Gastrocnemius medialis (tissue), 4 donors: ENCODE measurements around the gene CAPN2. TPM values are rescaled to one million over a fixed set of nuclear protein-coding genes. Genes with fewer than 3 reads are reported as not detected.
"Not testable (repeated sequence)": the region's sequence is repeated elsewhere in the genome, so short reads cannot be mapped to it uniquely, and the experiment has no call there.

ENCODE experiments used
- ATAC-seq, 2 donors: fragments of 150-250 bp; one replicate each; pipeline ENCODE4 v1.9.1; 2016
- DNase-seq, 2 donors: peaks; one replicate each; pipeline ENCODE4 v3.0.0-alpha.2; 2019
- H3K27ac ChIP-seq, 4 donors: fragments of 200-600 bp; sonication (generic); 1 replicate in 1 of 4; 2 replicates in 3 of 4; pipeline ENCODE4 v1.5.1; 2016 to 2018; ENCODE audit warnings: mild to moderate bottlenecking in 2 of 4, moderate library complexity in 1 of 4
- H3K27me3 ChIP-seq, 3 donors: fragments of 200-600 bp; sonication (generic) in 2 of 3; 1 replicate in 1 of 3; 2 replicates in 2 of 3; pipeline versions ENCODE4 v1.5.1 to v1.6.0; 2016 to 2019; ENCODE audit warnings: mild to moderate bottlenecking in 1 of 3, moderate library complexity in 1 of 3
- H3K36me3 ChIP-seq, 2 donors: fragments of 200-600 bp; sonication (generic) in 1 of 2; one replicate each; pipeline ENCODE4 v1.5.1; 2017 to 2018
- H3K4me1 ChIP-seq, 2 donors: fragments of 200-600 bp; sonication (generic) in 1 of 2; one replicate each; pipeline ENCODE4 v1.5.1; 2016 to 2017; ENCODE audit warnings: mild to moderate bottlenecking in 2 of 2
- H3K4me3 ChIP-seq, 4 donors: fragments of 200-600 bp; sonication (generic) in 3 of 4; 1 replicate in 1 of 4; 2 replicates in 3 of 4; pipeline ENCODE4 v1.5.1; 2016 to 2019; ENCODE audit warnings: mild to moderate bottlenecking in 2 of 4
- H3K9me3 ChIP-seq, 3 donors: fragments of 200-600 bp; sonication (generic) in 2 of 3; 1 replicate in 1 of 3; 2 replicates in 2 of 3; pipeline ENCODE4 v1.5.1; 2016 to 2019
- POLR2A ChIP-seq, 2 donors: fragments of 450-650 bp; IDR thresholded peaks; one replicate each; pipeline ENCODE4 v1.6.1; 2017; ENCODE audit warnings: antibody characterized with exemption in 2 of 2, mild to moderate bottlenecking in 2 of 2, moderate library complexity in 2 of 2
- in situ Hi-C, 4 donors: fragments of 200-750 bp; cut with MboI; loops; one replicate each; pipeline versions ENCODE4 v1.15.0 to v1.8.0; 2017; ENCODE audit warnings: low sequenced_read_pairs in 4 of 4
- intact Hi-C: fragments of 100-400 bp; cut with DNase I; formaldehyde crosslinking; loops from one replicate; pipeline ENCODE4 v1.15.1; 2023; ENCODE audit warnings: low total_unique reads
- total RNA-seq, 4 donors: library from RNA; depleted of rRNA; stranded (reverse); fragments of >200 nt; gene quantifications; one replicate each; pipeline versions ENCODE4 v1.1.0 to v1.2.3, GENCODE V29; 2016
- TF ChIP-seq, protein P1 (sequence below), 5 experiments: fragments of 450-650 bp in 3 of 5; fragments of 200-600 bp in 2 of 5; sonication (generic) in 2 of 5; IDR thresholded peaks in 4 of 5; conservative IDR thresholded peaks in 1 of 5; 1 replicate in 4 of 5; 2 replicates in 1 of 5; pipeline ENCODE4 v1.5.1; 2016 to 2019; ENCODE audit warnings: antibody characterized with exemption in 5 of 5, mild to moderate bottlenecking in 3 of 5, moderate library complexity in 3 of 5

Gene CAPN2
- total RNA-seq, 4 donors from 2014 or later, result 42.6 to 141 (median 89.4) TPM

DNA sequence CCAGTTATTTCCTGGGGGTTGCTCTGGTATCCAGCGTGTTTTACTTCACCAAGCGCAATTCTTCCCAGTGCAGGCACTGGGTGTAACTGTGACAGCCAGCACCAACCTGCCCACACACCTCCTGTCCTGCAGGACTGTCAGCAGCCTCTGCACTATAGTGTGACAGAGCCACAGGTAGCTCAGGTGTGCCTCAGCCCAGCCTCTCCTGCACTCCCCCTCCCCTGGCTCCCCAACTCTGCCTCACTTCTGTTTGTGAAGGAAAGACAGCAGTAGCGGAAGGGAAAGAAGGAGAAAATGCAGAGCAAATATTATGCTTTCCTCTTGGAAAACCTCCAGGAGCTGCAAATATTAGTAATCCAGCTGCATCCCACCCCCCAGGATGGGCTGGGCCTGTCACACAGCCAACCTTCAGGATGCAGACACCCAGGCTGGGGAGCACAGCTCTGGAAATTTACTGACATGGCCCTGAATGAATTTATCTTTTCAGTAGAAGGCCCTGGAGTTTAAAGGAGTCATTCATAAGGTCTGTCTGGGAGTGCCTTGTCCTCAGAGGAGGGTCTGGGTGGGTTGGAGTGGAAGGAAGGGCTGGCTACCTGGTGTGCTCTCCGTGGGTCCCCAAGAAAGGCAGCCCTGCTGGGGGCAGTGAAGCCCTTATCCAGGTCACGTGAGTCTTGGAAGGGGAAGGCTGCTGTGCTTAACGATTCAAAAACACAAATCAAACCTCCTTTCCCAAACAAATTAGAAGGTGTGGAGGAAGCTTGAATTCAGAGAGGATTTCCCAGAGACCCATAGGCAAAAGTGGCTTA, 20.9 kb downstream of the CAPN2 start:
- Histone ChIP-seq H3K36me3 (peaks cover 0 to 9% of the 10 kb centered on the region in 2 donors), H3K4me3 (no peak overlapping the region), H3K27me3 (no peaks in the 10 kb centered on the region), H3K27ac (peak overlapping the region; percentile 25 to 66 (median 62)), H3K4me1 (peaks cover 45 to 48% of the 10 kb centered on the region in 2 donors), H3K9me3 (no peaks in the 10 kb centered on the region)
- in situ Hi-C loops, result no loop called here
- ATAC-seq (no peak), DNase-seq (no peak)
- intact Hi-C loops, result no loop called here
- TF ChIP-seq, protein P1, sequence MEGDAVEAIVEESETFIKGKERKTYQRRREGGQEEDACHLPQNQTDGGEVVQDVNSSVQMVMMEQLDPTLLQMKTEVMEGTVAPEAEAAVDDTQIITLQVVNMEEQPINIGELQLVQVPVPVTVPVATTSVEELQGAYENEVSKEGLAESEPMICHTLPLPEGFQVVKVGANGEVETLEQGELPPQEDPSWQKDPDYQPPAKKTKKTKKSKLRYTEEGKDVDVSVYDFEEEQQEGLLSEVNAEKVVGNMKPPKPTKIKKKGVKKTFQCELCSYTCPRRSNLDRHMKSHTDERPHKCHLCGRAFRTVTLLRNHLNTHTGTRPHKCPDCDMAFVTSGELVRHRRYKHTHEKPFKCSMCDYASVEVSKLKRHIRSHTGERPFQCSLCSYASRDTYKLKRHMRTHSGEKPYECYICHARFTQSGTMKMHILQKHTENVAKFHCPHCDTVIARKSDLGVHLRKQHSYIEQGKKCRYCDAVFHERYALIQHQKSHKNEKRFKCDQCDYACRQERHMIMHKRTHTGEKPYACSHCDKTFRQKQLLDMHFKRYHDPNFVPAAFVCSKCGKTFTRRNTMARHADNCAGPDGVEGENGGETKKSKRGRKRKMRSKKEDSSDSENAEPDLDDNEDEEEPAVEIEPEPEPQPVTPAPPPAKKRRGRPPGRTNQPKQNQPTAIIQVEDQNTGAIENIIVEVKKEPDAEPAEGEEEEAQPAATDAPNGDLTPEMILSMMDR (IDR thresholded peaks at IDR 0.05 in 4 of 5, conservative IDR thresholded peaks at IDR 0.05 in 1 of 5), result no peak
- TF ChIP-seq POLR2A (IDR thresholded peaks at IDR 0.05), result no peak

DNA sequence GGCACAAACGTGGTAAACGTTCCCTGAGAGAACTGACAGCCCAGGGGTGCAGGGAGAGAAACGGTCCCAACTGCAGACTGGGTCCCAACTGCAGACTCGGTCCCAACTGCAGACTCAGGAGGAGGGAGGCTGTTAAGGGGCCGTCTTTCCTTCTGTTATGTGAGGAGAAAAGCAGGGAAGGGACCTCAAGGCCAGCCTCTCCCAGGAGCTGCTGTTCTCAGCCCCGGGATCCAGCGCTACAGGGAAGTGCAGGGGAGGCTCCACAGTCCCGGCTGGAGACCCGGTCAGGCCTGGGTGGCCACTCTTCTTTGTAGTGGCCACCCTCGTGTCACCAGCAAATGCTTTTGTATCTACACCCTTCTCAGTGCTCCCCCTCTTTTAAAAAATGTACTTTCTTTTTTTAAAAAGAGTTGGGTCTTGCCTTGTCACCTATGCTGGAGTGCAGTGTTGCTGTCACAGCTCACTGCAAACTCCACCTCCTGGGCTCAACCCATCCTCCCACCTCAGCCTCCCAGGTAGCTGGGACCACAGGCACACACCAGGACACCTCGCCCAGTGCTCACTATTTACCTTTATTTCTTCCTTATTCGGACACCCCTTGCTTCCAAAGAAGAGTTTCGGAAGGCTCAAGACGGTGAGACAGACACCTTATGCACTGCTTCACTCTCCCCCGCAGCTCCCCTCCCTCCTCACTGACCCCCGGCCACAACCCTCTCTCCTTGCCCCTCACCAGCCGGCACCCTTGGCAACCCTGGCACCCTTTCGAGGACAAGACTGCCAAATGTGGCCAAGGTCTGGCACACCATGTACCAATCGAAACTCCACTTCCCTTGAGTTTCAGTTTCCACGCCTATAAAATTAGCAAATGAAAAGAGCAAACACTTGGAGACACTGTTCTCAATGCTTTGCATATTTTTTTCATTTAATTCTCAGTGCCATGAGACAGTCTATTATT, 21.8 kb downstream of the CAPN2 start:
- Histone ChIP-seq H3K36me3 (peaks cover 0 to under 1% of the 10 kb centered on the region in 2 donors), H3K9me3 (no peaks in the 10 kb centered on the region), H3K4me1 (peaks cover 48 to 53% of the 10 kb centered on the region in 2 donors), H3K27me3 (no peaks in the 10 kb centered on the region), H3K4me3 (no peak overlapping the region), H3K27ac (peak overlapping the region; percentile 6 to 66 (median 62))
- no peak for TF ChIP-seq POLR2A (IDR thresholded peaks at IDR 0.05)
- TF ChIP-seq, protein P1 (IDR thresholded peaks at IDR 0.05 in 4 of 5, conservative IDR thresholded peaks at IDR 0.05 in 1 of 5), result no peak
- in situ Hi-C loops, result no loop called here
- DNase-seq, result no peak
- intact Hi-C loops, result no loop called here
- ATAC-seq, result no peak

DNA sequence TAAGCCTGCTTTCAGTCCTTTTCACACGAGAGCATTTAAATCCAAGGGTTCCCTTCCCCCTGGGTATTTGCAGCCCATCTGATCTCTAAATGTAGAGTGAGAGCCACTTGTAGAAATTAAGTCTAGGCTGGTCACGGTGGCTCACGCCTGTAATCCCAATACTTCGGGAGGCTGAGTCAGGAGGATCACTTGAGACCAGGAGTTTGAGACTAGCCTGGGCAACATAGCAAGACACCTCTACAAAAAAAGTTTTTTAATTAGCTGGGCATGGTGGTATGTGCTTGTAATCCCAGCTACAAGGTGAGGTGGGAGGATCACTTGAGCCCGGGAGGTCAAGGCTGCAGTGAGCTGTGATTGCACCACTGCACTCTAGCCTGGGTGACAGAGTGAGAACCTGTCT, 24.3 kb downstream of the CAPN2 start:
- H3K9me3 ChIP-seq, DNase-seq, H3K4me3 ChIP-seq, in situ Hi-C loops, H3K36me3 ChIP-seq, H3K27me3 ChIP-seq, intact Hi-C loops, ATAC-seq: not testable (repeated sequence)
- peaks cover 47 to 50% of the 10 kb centered on the region in 2 donors for H3K4me1 ChIP-seq
- H3K27ac ChIP-seq, result peak overlapping the region in 1 of 4 donors; percentile 13

DNA sequence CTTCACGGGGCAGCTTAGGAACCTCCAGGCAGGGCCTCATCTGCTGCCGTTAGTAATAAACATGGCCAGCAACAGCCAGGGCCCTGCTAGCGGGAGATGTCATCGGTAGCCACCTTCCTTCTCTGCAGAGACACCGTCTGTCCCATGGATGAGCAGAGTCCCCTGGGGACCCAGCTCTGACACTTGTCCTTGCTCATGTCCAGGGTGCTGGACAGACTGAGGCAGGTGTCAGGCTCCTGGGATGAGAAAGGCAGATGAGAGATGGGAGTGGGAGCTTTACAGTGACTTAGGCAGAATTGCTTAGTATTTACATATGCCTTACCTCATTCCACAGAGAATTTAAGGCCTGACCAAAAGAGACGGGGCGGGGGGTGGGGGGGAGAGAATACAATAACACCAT, 25.0 kb downstream of the CAPN2 start:
- no peaks in the 10 kb centered on the region for H3K36me3 ChIP-seq
- ATAC-seq, result no peak
- peaks cover 40 to 47% of the 10 kb centered on the region in 2 donors for H3K4me1 ChIP-seq
- no peaks in the 10 kb centered on the region for H3K9me3 ChIP-seq
- no peak for DNase-seq
- TF ChIP-seq, protein P1 (IDR thresholded peaks at IDR 0.05 in 4 of 5, conservative IDR thresholded peaks at IDR 0.05 in 1 of 5), result no peak
- no peak for TF ChIP-seq POLR2A (IDR thresholded peaks at IDR 0.05)
- no peaks in the 10 kb centered on the region for H3K27me3 ChIP-seq
- in situ Hi-C loops (no loop called here), intact Hi-C loops (no loop called here)
- H3K27ac ChIP-seq, result peak overlapping the region in 1 of 4 donors; percentile 13
- H3K4me3 ChIP-seq, result no peak overlapping the region
